SK-N-SH (cell line): Measurements from ENCODE around the gene PTPRK.

Experiments
- CTCF ChIP-seq: fragments of 200-600 bp; sonication (generic); IDR thresholded peaks from 2 replicates; pipeline ENCODE4 v1.6.1; 2017; ENCODE audit warnings: antibody characterized with exemption, mild to moderate bottlenecking, moderate library complexity
- EZH2phosphoT487 ChIP-seq: fragments of 200-600 bp; sonication (generic); IDR thresholded peaks from 2 replicates; pipeline ENCODE4 v1.6.1; 2017; ENCODE audit warnings: low read depth, mixed run types, mild to moderate bottlenecking, antibody characterized with exemption, moderate library complexity, borderline replicate concordance
- JUND ChIP-seq: IDR thresholded peaks from 2 replicates; pipeline ENCODE4 v1.4.0; 2012
- RCOR1 ChIP-seq: fragments of 150-350 bp; IDR thresholded peaks from 2 replicates; pipeline ENCODE4 v1.6.1; 2017; ENCODE audit warnings: antibody characterized with exemption, low read length
- REST ChIP-seq: IDR thresholded peaks from 2 replicates; pipeline ENCODE4 v1.6.1; 2012; ENCODE audit warnings: mild to moderate bottlenecking, low read depth, low read length, moderate library complexity
- SIN3A ChIP-seq: IDR thresholded peaks from 2 replicates; pipeline ENCODE4 v1.6.1; 2012; ENCODE audit warnings: low read depth, mild to moderate bottlenecking, low read length, moderate library complexity, borderline replicate concordance
- TAF1 ChIP-seq: IDR thresholded peaks from 2 replicates; pipeline ENCODE4 v1.6.1; 2012; ENCODE audit warnings: low read depth, mild to moderate bottlenecking, low read length, moderate library complexity, borderline replicate concordance

GRCh38 chr6:128265706-128266105 lies 254.7 kb downstream of the PTPRK start:
- no peak for TF ChIP-seq JUND
- TF ChIP-seq TAF1, result no peak
- TF ChIP-seq CTCF, result no peak
- TF ChIP-seq EZH2phosphoT487, result no peak
- no peak for TF ChIP-seq REST
- no peak for TF ChIP-seq SIN3A
- no peak for TF ChIP-seq RCOR1
